Right lobe of liver (tissue), 4 donors: ENCODE measurements around the gene FRMD4B.

ENCODE experiments used
- CTCF ChIP-seq, 4 donors: fragments of 200-600 bp in 3 of 4; fragments of 450-650 bp in 1 of 4; IDR thresholded peaks; one replicate each; pipeline versions ENCODE4 v1.5.1 to v1.8.0; 2016 to 2022; ENCODE audit warnings: antibody characterized with exemption in 4 of 4, mild to moderate bottlenecking in 2 of 4
- POLR2A ChIP-seq: fragments of 450-650 bp; IDR thresholded peaks from one replicate; pipeline ENCODE4 v1.6.1; 2017; ENCODE audit warnings: antibody characterized with exemption, mild to moderate bottlenecking
- donor health status: DM: no; HTN: no; CAD: no.
- donor health status: DM: no; HTN: no; CAD: no.
- donor health status: DM: no; HTN: yes; CAD: no.

- TF ChIP-seq CTCF (IDR thresholded peaks at IDR 0.05), result no peak
- no peak for TF ChIP-seq POLR2A
Observed at GRCh38 chr3:69411346-69411745, 25.5 kb upstream of the FRMD4B start.
